A673 (cell line): ENCODE measurements around the gene VSX2.

ENCODE experiments used
- CTCF ChIP-seq: fragments of 300-800, 200-600 bp; sonication (generic); conservative IDR thresholded peaks from 2 replicates; pipeline ENCODE4 v1.5.1; 2017; ENCODE audit warnings: low read depth, mild to moderate bottlenecking, antibody characterized with exemption, low read length, moderate library complexity, mixed read lengths
- EZH2 ChIP-seq: fragments of 200-600 bp; sonication (generic); IDR thresholded peaks from 2 replicates; pipeline ENCODE4 v1.6.1; 2017; ENCODE audit warnings: borderline replicate concordance, low read depth, mild to moderate bottlenecking, mixed read lengths, antibody characterized with exemption, low read length; ENCODE audit not compliant: poor library complexity, severe bottlenecking

- TF ChIP-seq CTCF (no peak), EZH2 (peak; percentile 74)
These were observed 872 bp downstream of the VSX2 start for GRCh38 chr14:74239848-74240793.
